ENCODE data around the gene OR51T1.

Gene OR51T1

DNA sequence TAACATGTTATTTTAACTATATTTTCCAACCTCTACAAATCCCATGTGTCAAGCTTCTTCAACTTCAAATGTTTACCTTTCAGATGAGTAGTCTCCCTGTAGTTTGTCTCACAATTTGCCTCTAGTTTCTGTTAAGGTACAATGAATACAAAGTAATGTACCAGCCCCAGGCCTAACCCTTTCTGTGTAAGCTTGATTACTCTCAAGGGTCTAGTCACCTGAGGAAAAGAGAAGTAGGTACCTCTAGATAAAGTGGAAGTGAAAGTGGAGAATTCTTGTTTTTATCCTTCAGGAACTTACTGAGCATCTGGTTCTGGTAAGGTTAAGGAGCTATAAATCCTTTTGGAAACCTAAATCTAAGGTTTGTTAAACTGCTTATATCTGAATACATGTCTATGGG lies 21.8 kb downstream of the OR51T1 start, which contains the start of gene OR51A7:
Gene OR51A7 (plus strand): TSS at position 300 of the 400 bp plus-strand sequence. CDS start 3,587 bp downstream, outside the sequence.
- no peak for TF ChIP-seq POLR2AphosphoS5 (IDR thresholded peaks at IDR 0.05; ENCODE audit: low read depth)
- TF ChIP-seq REST (IDR thresholded peaks at IDR 0.05; ENCODE audit: insufficient replicate concordance, low read depth), result no peak
- TF ChIP-seq CTCF (IDR thresholded peaks at IDR 0.05; ENCODE audit: insufficient read depth, low read length), result no peak
- TF ChIP-seq GABPA (IDR thresholded peaks at IDR 0.05; ENCODE audit: low read depth), result no peak
- TF ChIP-seq SPI1 (IDR thresholded peaks at IDR 0.05; ENCODE audit: borderline replicate concordance, low read depth), result no peak
- H3K27ac ChIP-seq (replicated peaks), result no peak within 1 kb of the TSS
- H3K4me3 ChIP-seq (replicated peaks; ENCODE audit: insufficient read depth, low read length), result no peak within 1 kb of the TSS

DNA sequence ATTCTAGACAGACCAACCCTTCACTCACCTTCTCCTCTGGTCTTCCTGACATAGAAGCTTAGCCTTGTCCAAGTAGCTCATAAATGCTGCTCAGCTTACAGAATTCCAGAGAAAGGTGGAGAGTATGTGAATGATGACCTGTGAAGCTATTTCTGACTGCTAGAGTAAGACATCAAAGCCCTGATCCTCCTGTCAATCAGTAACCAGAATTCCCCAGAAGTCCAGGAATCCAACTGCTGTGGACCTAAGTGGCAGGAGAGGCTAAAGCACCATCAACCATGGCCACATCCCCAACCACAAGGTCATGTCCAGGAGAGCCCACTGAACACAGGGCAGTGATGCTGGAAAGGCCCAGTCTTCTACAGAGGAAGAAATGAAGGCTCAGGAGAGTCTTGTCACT lies 34.9 kb downstream of the OR51T1 start:
- Histone ChIP-seq H3K27ac (replicated peaks) (no peak overlapping the region), H3K27me3 (ENCODE audit: insufficient read depth, poor library complexity, severe bottlenecking) (no peaks in the 10 kb centered on the region), H3K4me3 (replicated peaks; ENCODE audit: insufficient read depth, low read length) (no peak overlapping the region)
- no peak for TF ChIP-seq CTCF (IDR thresholded peaks at IDR 0.05; ENCODE audit: insufficient read depth, low read length)
- TF ChIP-seq POLR2AphosphoS5 (IDR thresholded peaks at IDR 0.05; ENCODE audit: low read depth), result no peak
- TF ChIP-seq SPI1 (IDR thresholded peaks at IDR 0.05; ENCODE audit: borderline replicate concordance, low read depth), result no peak
- TF ChIP-seq GABPA (IDR thresholded peaks at IDR 0.05; ENCODE audit: low read depth), result no peak
- no peak for TF ChIP-seq REST (IDR thresholded peaks at IDR 0.05; ENCODE audit: insufficient replicate concordance, low read depth)
- DNase-seq (ENCODE audit: low read depth in 1 of 2, low spot score in 1 of 2), result no peak

More for the DNA sequence above, 21.8 kb downstream of the OR51T1 start, which contains the start of gene OR51A7:
- DNase-seq (ENCODE audit: low read depth in 1 of 2, low spot score in 1 of 2), result no peak
- H3K27me3 ChIP-seq (ENCODE audit: insufficient read depth, poor library complexity, severe bottlenecking), result peaks cover 2% of the 10 kb centered on the region

- Histone ChIP-seq H3K27me3 (ENCODE audit: insufficient read depth, poor library complexity, severe bottlenecking) (no peaks in the 10 kb centered on the region), H3K4me3 (replicated peaks; ENCODE audit: insufficient read depth, low read length) (no peak within 1 kb of the TSS), H3K27ac (replicated peaks) (no peak within 1 kb of the TSS)
- TF ChIP-seq CTCF (IDR thresholded peaks at IDR 0.05; ENCODE audit: insufficient read depth, low read length) (no peak), POLR2AphosphoS5 (IDR thresholded peaks at IDR 0.05; ENCODE audit: low read depth) (no peak), SPI1 (IDR thresholded peaks at IDR 0.05; ENCODE audit: borderline replicate concordance, low read depth) (no peak), REST (IDR thresholded peaks at IDR 0.05; ENCODE audit: insufficient replicate concordance, low read depth) (no peak), GABPA (IDR thresholded peaks at IDR 0.05; ENCODE audit: low read depth) (no peak)
- DNase-seq (ENCODE audit: low read depth in 1 of 2, low spot score in 1 of 2), result no peak
Observed at GRCh38 chr11:4919250-4919649, 37.5 kb downstream of the OR51T1 start, which contains the start of gene OR51G2. OR51G2 (minus strand) TSS chr11:4919350; CDS start chr11:4915663, 3,687 bp downstream.
